ENCODE results near the gene MPIG6B.

DNA sequence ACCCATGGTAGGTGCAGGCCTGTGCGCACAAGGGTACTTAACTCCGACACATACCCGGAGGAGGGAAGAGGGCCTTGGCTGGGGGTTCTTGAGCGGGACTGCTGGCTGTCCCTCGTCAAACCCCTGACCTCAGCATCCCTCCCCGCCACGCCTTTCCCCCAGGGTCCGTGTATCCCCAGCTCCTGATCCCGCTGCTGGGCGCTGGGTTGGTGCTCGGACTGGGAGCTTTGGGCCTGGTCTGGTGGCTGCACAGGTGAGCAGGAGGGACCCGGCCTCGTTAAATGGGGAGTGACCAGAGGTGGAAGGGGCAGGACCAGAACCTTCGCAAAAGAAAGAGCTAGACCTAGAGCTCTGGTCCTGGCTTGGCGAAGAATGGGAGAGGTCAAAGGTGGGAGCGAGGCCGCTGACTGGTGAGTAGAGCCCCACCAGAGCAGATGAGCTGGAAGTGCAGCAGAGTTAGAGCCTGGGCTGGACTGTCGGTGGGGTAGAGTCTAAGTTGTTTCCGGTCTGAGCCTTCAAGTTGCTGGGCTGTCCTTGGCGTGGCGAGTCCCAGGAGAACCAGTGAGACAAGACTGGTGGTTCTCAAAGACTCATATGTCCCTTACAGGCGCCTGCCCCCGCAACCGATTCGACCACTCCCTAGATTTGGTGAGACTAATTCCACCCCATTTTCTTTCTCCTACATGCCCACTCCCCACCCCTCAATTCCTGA, 963 bp downstream of the MPIG6B start:
- no peak for TF ChIP-seq CTCF (IDR thresholded peaks at IDR 0.05; ENCODE audit: low read depth, low read length, missing input control)
- TF ChIP-seq MAX (IDR thresholded peaks at IDR 0.05), result no peak
- no peak for TF ChIP-seq TAF1 (conservative IDR thresholded peaks at IDR 0.05)
- no peak for TF ChIP-seq RAD21 (IDR thresholded peaks at IDR 0.05)
- TF ChIP-seq GABPA (IDR thresholded peaks at IDR 0.05 in 1 of 2, conservative IDR thresholded peaks at IDR 0.05 in 1 of 2), result no peak
